NCI-H748 treated with DMSO at 0.1 percent for 48 hours (cell line): Measurements from ENCODE around the gene GRM6.

ENCODE experiments used
- DNase-seq: peaks from one replicate; lab custom pipeline; 2025; lab: John Stamatoyannopoulos, UW

Gene GRM6

GRCh38 chr5:178994580-178995340, at the start of gene GRM6:
Gene GRM6, minus strand, starts transcription at chr5:178995320. Its CDS starts 376 bp downstream, at chr5:178994944.
- no peak for DNase-seq

GRCh38 chr5:179044765-179045164, 49.6 kb upstream of the GRM6 start:
- DNase-seq: no peak

- no peak for DNase-seq
These were observed 38.0 kb upstream of the GRM6 start for GRCh38 chr5:179033004-179033580.

GRCh38 chr5:179023528-179024189, 28.5 kb upstream of the GRM6 start, which contains the start of gene ZNF879:
Gene ZNF879, plus strand, starts transcription at chr5:179023804. Its CDS starts 1,201 bp downstream, at chr5:179025005.
- DNase-seq: peak; percentile 77

- DNase-seq: no peak
These were observed 13.5 kb upstream of the GRM6 start for GRCh38 chr5:179008667-179009066.

GRCh38 chr5:179006564-179006963, 11.4 kb upstream of the GRM6 start:
- DNase-seq: no peak

GRCh38 chr5:178998441-178998840, 3.3 kb upstream of the GRM6 start:
- DNase-seq: no peak

- DNase-seq: no peak
These were observed 2.1 kb upstream of the GRM6 start for GRCh38 chr5:178997191-178997590.

- DNase-seq: no peak
These were observed 1.0 kb upstream of the GRM6 start for GRCh38 chr5:178996156-178996555.

GRCh38 chr5:178995341-178995690, 196 bp upstream of the GRM6 start:
- DNase-seq: no peak

- DNase-seq: no peak
These were observed 1.1 kb downstream of the GRM6 start for GRCh38 chr5:178993955-178994579.

- no peak for DNase-seq
These were observed 1.8 kb downstream of the GRM6 start for GRCh38 chr5:178993236-178993765.

GRCh38 chr5:178992291-178992895, 2.7 kb downstream of the GRM6 start:
- no peak for DNase-seq

- no peak for DNase-seq
These were observed 3.7 kb downstream of the GRM6 start for GRCh38 chr5:178991190-178992145.

GRCh38 chr5:178990491-178990890, 4.6 kb downstream of the GRM6 start:
- no peak for DNase-seq

- no peak for DNase-seq
These were observed 5.8 kb downstream of the GRM6 start for GRCh38 chr5:178989311-178989710.

- no peak for DNase-seq
These were observed 6.5 kb downstream of the GRM6 start for GRCh38 chr5:178988436-178989220.

- DNase-seq: no peak
These were observed 8.7 kb downstream of the GRM6 start for GRCh38 chr5:178986326-178986960.
